Measurements from ENCODE around the gene IL10RA. TPM values are rescaled to one million over a fixed set of nuclear protein-coding genes. Genes with fewer than 3 reads are reported as not detected.

IL10RA gene
- total and polyA plus RNA-seq, 7 experiments from 2014 or later, result 85.2 to 300 (median 171) TPM

DNA sequence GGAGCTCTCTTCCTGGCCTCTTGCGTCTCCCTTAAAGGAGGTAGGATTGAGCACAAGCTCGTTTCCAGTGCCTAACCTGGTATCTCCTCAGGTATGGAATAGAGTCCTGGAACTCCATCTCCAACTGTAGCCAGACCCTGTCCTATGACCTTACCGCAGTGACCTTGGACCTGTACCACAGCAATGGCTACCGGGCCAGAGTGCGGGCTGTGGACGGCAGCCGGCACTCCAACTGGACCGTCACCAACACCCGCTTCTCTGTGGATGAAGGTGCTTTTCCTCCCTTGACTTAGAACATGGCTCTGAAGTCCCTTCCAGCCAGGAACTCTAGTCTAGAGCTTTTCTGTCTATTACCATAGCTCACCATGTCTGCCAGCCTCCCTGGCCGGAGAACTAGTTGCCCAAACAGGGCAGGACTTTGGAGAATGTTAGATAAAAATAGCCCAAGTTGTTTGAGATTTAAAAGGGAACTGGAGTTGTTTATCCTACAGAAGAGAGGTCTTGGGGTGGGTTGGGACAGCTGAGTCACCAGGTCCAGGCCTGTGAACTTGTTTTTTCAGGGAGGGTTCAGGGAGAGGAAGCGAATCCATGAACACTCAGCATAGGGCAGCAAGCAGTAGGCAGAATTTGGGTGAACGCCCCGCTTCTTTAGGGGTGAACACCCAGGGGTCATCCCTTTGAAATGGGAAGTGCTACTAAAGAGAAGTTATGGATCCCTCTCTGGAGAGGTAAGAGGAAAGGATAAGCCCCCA, 3.3 kb downstream of the IL10RA start:
- H3K27ac ChIP-seq (ENCODE audit: low read depth, low read length), result peak overlapping the region; percentile 33
- Mint-ChIP-seq H3K36me3 (peaks cover 22 to 78% (median 52%) of the 10 kb centered on the region in 5 donors), H3K27me3 (no peaks in the 10 kb centered on the region), H3K27ac (peak overlapping the region; percentile 62 to 94 (median 88)), H3K4me1 (peaks cover 57 to 88% (median 76%) of the 10 kb centered on the region in 7 donors), H3K4me3 (peak overlapping the region; percentile 84 to 97 (median 91)), H3K9me3 (peaks cover 0 to 1% (median 0%) of the 10 kb centered on the region in 11 donors)
- H3K4me1 ChIP-seq (ENCODE audit: control insufficient read depth in 2 of 2, insufficient read depth in 2 of 2, low read length in 2 of 2), result peaks cover 57 to 73% of the 10 kb centered on the region in 2 donors
- no peak for ATAC-seq
- CTCF ChIA-PET, result interaction anchor here (0.6 to 6.1 kb wide), 5 partner anchors 11 to 167 kb away, joined by 3 to 70 read pairs (median 5); no protein-coding TSS in a partner anchor
- POLR2A ChIA-PET, result interaction anchor here (1.2 to 16.0 kb wide), 7 partner anchors 9 to 63 kb away, joined by 3 to 302 read pairs (median 47); no protein-coding TSS in a partner anchor
- H3K4me3 ChIP-seq (ENCODE audit: low read length), result peak overlapping the region; percentile 97
- H3K36me3 ChIP-seq (ENCODE audit: control insufficient read depth in 2 of 3, insufficient read depth in 3 of 3, low read length in 3 of 3), result peaks cover 41 to 65% (median 64%) of the 10 kb centered on the region in 3 experiments
- DNase-seq, result no peak
- no peaks in the 10 kb centered on the region for H3K27me3 ChIP-seq (ENCODE audit: control insufficient read depth in 2 of 2, insufficient read depth in 2 of 2, low read length in 2 of 2)
- no peaks in the 10 kb centered on the region for H3K9me3 ChIP-seq (ENCODE audit: control insufficient read depth in 2 of 3, low read length in 3 of 3)
- intact Hi-C loops (cut with micrococcal nuclease), result loop anchor here (5.0 kb wide), 3 partner anchors 33 to 583 kb away; partner anchors contain the start of genes ARCN1 (in 1 of the 2), CD3D (in 1 of the 2) and CD3G (in 1 of the 2)

DNA sequence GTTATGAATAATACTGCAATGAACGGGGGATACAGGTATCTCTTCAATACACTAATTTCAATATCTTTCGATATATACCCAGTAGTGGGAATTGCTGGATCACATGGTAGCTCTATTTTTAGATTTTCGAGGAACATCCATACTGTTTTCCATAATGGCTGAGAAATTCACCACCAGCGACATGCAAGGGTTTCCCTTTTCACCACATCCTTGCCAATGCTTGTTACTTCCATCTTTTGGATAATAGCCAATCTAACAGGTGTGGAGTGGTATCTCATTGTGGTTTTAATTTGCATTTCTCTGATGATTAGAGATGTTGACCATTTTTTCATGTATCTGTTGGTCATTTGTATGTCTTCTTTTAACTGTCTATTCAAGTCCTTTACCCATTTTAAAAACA, 5.9 kb downstream of the IL10RA start:
- peaks cover 29 to 85% (median 68%) of the 10 kb centered on the region in 5 donors for H3K36me3 Mint-ChIP-seq
- intact Hi-C loops (cut with micrococcal nuclease), result no loop called here
- CTCF ChIA-PET, result interaction anchor here (3.7 kb wide), 1 partner anchor 61 kb away, joined by 15 read pairs; no protein-coding TSS in a partner anchor
- no peaks in the 10 kb centered on the region for H3K27me3 Mint-ChIP-seq
- no peaks in the 10 kb centered on the region for H3K27me3 ChIP-seq (ENCODE audit: control insufficient read depth in 2 of 2, insufficient read depth in 2 of 2, low read length in 2 of 2)
- H3K4me3 ChIP-seq (ENCODE audit: low read length), result peak overlapping the region; percentile 50
- H3K36me3 ChIP-seq (ENCODE audit: control insufficient read depth in 2 of 3, insufficient read depth in 3 of 3, low read length in 3 of 3), result peaks cover 60 to 91% (median 90%) of the 10 kb centered on the region in 3 experiments
- peaks cover 55 to 88% (median 79%) of the 10 kb centered on the region in 7 donors for H3K4me1 Mint-ChIP-seq
- H3K4me1 ChIP-seq (ENCODE audit: control insufficient read depth in 2 of 2, insufficient read depth in 2 of 2, low read length in 2 of 2), result peaks cover 71 to 75% of the 10 kb centered on the region in 2 donors
- ATAC-seq (no peak), DNase-seq (no peak)
- POLR2A ChIA-PET, result interaction anchor here (0.6 to 14.9 kb wide), 4 partner anchors 10 to 49 kb away, joined by 3 to 255 read pairs (median 10); no protein-coding TSS in a partner anchor
- peak overlapping the region in 8 of 9 donors; percentile 42 to 92 (median 88) for H3K27ac Mint-ChIP-seq
- H3K27ac ChIP-seq (ENCODE audit: low read depth, low read length), result peak overlapping the region; percentile 51
- H3K9me3 ChIP-seq (ENCODE audit: control insufficient read depth in 2 of 3, low read length in 3 of 3), result no peaks in the 10 kb centered on the region
- peak overlapping the region; percentile 35 to 95 (median 76) for H3K4me3 Mint-ChIP-seq
- no peaks in the 10 kb centered on the region for H3K9me3 Mint-ChIP-seq

DNA sequence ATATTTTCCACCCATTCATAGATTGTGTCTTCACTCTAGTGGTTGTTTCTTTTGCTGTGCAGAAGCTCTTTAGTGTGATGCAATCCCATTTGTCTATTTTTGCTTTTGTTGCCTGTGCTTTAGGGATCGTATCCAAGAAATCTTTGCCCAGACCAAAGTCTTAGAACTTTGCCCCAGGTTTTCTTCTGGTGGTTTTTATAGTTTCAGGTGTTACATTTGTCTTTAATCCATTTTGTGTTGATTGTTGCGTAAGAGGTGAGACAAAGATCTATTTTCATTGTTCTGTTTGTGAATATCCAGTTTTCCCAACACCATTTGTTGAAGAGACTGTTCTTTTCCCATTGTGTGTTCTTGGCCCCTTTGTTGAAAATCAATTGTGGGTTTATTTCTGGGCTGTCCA, 6.4 kb downstream of the IL10RA start:
- H3K36me3 ChIP-seq (ENCODE audit: control insufficient read depth in 2 of 3, insufficient read depth in 3 of 3, low read length in 3 of 3), result peaks cover 65 to 96% (median 94%) of the 10 kb centered on the region in 3 experiments
- no peaks in the 10 kb centered on the region for H3K27me3 ChIP-seq (ENCODE audit: control insufficient read depth in 2 of 2, insufficient read depth in 2 of 2, low read length in 2 of 2)
- ATAC-seq (no peak), DNase-seq (no peak)
- ChIA-PET POLR2A (interaction anchor here (0.6 to 14.9 kb wide), 5 partner anchors 10 to 50 kb away, joined by 3 to 255 read pairs (median 4); no protein-coding TSS in a partner anchor), CTCF (interaction anchor here (3.7 kb wide), 1 partner anchor 60 kb away, joined by 15 read pairs; no protein-coding TSS in a partner anchor)
- Mint-ChIP-seq H3K27me3 (no peaks in the 10 kb centered on the region), H3K36me3 (peaks cover 29 to 85% (median 68%) of the 10 kb centered on the region in 5 donors), H3K27ac (peak overlapping the region; percentile 42 to 92 (median 86)), H3K4me3 (peak overlapping the region; percentile 39 to 95 (median 76)), H3K4me1 (peaks cover 55 to 90% (median 74%) of the 10 kb centered on the region in 7 donors), H3K9me3 (peaks cover 0 to 3% (median 0%) of the 10 kb centered on the region in 11 donors)
- intact Hi-C loops (cut with micrococcal nuclease), result no loop called here
- peaks cover 71 to 80% of the 10 kb centered on the region in 2 donors for H3K4me1 ChIP-seq (ENCODE audit: control insufficient read depth in 2 of 2, insufficient read depth in 2 of 2, low read length in 2 of 2)
- peak overlapping the region; percentile 50 for H3K4me3 ChIP-seq (ENCODE audit: low read length)
- H3K27ac ChIP-seq (ENCODE audit: low read depth, low read length), result peak overlapping the region; percentile 51
- H3K9me3 ChIP-seq (ENCODE audit: control insufficient read depth in 2 of 3, low read length in 3 of 3), result no peaks in the 10 kb centered on the region

DNA sequence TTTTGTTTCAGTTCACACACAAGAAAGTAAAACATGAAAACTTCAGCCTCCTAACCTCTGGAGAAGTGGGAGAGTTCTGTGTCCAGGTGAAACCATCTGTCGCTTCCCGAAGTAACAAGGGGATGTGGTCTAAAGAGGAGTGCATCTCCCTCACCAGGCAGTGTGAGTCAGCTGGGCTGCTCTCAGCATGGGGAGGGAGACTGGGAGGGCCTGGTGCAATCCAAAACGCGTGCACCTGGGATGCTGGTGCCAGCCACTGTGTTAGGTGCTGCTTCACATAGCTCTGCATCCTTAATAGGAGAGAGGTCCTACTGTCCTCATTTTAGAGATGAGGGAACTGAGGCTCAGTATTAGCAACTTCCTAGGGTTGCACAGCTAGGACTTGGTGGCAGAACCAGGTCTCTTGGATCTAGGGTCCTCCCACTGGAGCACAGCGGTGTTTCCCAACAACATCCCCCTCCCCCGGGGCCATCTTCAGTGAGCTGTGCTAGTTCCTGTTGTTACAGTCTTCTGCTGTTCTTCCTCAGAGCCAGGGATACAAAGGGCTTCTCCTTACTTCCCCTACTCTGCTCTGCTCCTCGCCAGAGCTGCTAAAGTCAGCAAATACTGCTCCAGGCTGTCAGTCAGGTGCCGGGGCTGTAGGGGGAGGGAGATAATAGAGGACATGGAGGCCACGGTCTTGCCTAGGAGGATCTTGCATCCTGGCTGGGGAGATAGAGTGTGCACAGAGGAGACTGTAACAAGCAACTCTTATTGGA, 8.0 kb downstream of the IL10RA start:
- Mint-ChIP-seq H3K9me3 (peaks cover 0 to 3% (median 0%) of the 10 kb centered on the region in 11 donors), H3K4me1 (peaks cover 50 to 91% (median 63%) of the 10 kb centered on the region in 7 donors), H3K4me3 (peak overlapping the region in 3 of 10 donors; percentile 40 to 80 (median 55)), H3K27ac (peak overlapping the region; percentile 40 to 92 (median 78)), H3K27me3 (no peaks in the 10 kb centered on the region), H3K36me3 (peaks cover 31 to 90% (median 75%) of the 10 kb centered on the region in 5 donors)
- H3K4me1 ChIP-seq (ENCODE audit: control insufficient read depth in 2 of 2, insufficient read depth in 2 of 2, low read length in 2 of 2), result peaks cover 55 to 89% of the 10 kb centered on the region in 2 donors
- CTCF ChIA-PET, result interaction anchor here (0.7 to 4.7 kb wide), 5 partner anchors 26 to 59 kb away, joined by 3 to 19 read pairs (median 9); no protein-coding TSS in a partner anchor
- H3K4me3 ChIP-seq (ENCODE audit: low read length), result no peak overlapping the region
- intact Hi-C loops (cut with micrococcal nuclease), result no loop called here
- H3K36me3 ChIP-seq (ENCODE audit: control insufficient read depth in 2 of 3, insufficient read depth in 3 of 3, low read length in 3 of 3), result peaks cover 69 to 97% (median 89%) of the 10 kb centered on the region in 3 experiments
- ATAC-seq, result peak; percentile 14
- no peaks in the 10 kb centered on the region for H3K27me3 ChIP-seq (ENCODE audit: control insufficient read depth in 2 of 2, insufficient read depth in 2 of 2, low read length in 2 of 2)
- H3K27ac ChIP-seq (ENCODE audit: low read depth, low read length), result peak overlapping the region; percentile 51
- POLR2A ChIA-PET, result interaction anchor here (0.7 to 14.9 kb wide), 12 partner anchors 8 to 57 kb away, joined by 3 to 255 read pairs (median 5); partner anchors contain the start of gene IL10RA
- H3K9me3 ChIP-seq (ENCODE audit: control insufficient read depth in 2 of 3, low read length in 3 of 3), result no peaks in the 10 kb centered on the region
- DNase-seq, result no peak

DNA sequence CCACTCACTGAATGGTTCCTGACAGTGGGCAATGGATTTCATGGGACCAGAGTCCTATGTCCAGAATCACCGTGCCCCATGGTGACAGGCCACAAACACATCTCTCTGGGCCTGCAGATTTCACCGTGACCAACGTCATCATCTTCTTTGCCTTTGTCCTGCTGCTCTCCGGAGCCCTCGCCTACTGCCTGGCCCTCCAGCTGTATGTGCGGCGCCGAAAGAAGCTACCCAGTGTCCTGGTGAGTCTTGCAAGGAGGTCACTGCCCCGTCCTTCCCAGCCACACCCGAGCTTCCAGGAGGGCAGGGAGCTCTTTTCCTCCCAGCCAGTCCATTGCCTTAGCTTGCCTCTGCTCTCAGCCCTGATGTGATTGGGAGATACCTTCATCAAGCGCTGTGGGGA, 9.3 kb downstream of the IL10RA start:
- peaks cover 0 to 3% (median 0%) of the 10 kb centered on the region in 11 donors for H3K9me3 Mint-ChIP-seq
- ChIA-PET CTCF (interaction anchor here (2.6 to 4.7 kb wide), 2 partner anchors 44 to 49 kb away, joined by 9 to 19 read pairs; no protein-coding TSS in a partner anchor), POLR2A (interaction anchor here (0.5 to 15.8 kb wide), 8 partner anchors 7 to 129 kb away, joined by 3 to 255 read pairs (median 10); partner anchors contain the start of gene IL10RA)
- Histone ChIP-seq H3K9me3 (ENCODE audit: control insufficient read depth in 2 of 3, low read length in 3 of 3) (no peaks in the 10 kb centered on the region), H3K36me3 (ENCODE audit: control insufficient read depth in 2 of 3, insufficient read depth in 3 of 3, low read length in 3 of 3) (peaks cover 61 to 97% (median 76%) of the 10 kb centered on the region in 3 experiments), H3K27me3 (ENCODE audit: control insufficient read depth in 2 of 2, insufficient read depth in 2 of 2, low read length in 2 of 2) (no peaks in the 10 kb centered on the region), H3K4me1 (ENCODE audit: control insufficient read depth in 2 of 2, insufficient read depth in 2 of 2, low read length in 2 of 2) (peaks cover 42 to 91% of the 10 kb centered on the region in 2 donors), H3K27ac (ENCODE audit: low read depth, low read length) (no peak overlapping the region), H3K4me3 (ENCODE audit: low read length) (no peak overlapping the region)
- ATAC-seq (no peak), DNase-seq (no peak)
- H3K27ac Mint-ChIP-seq, result peak overlapping the region in 8 of 9 donors; percentile 49 to 92 (median 78)
- H3K4me1 Mint-ChIP-seq, result peaks cover 47 to 92% (median 58%) of the 10 kb centered on the region in 7 donors
- H3K4me3 Mint-ChIP-seq, result peak overlapping the region in 1 of 10 donors; percentile 67
- intact Hi-C loops (cut with micrococcal nuclease), result no loop called here
- H3K27me3 Mint-ChIP-seq, result no peaks in the 10 kb centered on the region
- H3K36me3 Mint-ChIP-seq, result peaks cover 27 to 85% (median 66%) of the 10 kb centered on the region in 5 donors

Measured in naive thymus-derived CD4-positive, alpha-beta T cell (primary cell).